ENCODE data around the gene SHFL.

The SHFL gene

GRCh38 chr19:10085641-10086590 is at the start of gene SHFL:
Gene SHFL (plus strand): TSS chr19:10086317. CDS start chr19:10086428, 111 bp downstream.
- DNase-seq (ENCODE audit: low spot score) = peak; percentile 36

- no peak for DNase-seq (ENCODE audit: low spot score)
Measured at GRCh38 chr19:10036601-10037071, 49.5 kb upstream of the SHFL start.

DNA sequence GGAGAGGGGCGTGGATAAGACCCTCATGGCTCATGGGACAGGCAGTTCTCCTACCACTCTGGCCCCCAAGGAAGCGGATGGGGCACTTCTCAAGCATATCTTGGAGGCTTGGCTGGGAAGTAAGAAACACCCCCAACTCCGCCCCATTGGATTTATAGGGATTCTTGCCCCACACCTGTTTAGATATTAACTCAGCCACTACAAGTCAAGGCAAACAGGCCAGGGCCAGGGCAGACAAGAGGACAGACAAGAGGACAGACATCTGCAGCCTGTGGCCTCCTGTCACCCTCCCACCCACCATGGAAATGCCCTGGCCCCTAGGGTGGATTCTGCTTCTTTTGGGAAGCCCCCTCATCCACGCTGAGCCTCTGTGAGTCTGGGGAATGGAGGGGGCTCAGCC is 48.8 kb upstream of the SHFL start:
- no peak for DNase-seq (ENCODE audit: low spot score)

- DNase-seq (ENCODE audit: low spot score) = no peak
Measured at GRCh38 chr19:10037809-10038208, 48.3 kb upstream of the SHFL start.

- no peak for DNase-seq (ENCODE audit: low spot score)
Measured at GRCh38 chr19:10043286-10043927, 42.7 kb upstream of the SHFL start.

DNA sequence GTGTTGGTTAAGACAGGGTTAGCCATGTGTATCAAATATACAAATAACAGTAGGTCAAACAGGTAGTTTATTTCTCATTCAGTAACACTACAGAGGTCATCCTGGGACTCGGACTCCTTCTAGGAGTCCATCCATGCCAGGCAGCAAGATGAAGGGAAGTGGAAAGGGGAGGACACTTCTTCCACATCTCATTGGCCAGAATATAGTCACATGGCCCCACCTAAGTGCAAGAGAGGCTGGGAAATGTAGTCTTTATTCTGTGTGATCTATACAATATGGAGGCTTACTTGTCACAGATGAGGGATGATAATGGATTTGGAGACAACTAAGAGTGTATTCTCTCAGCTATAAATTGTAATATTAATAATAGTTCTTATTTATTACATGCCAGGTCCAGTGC is 41.7 kb upstream of the SHFL start:
- DNase-seq (ENCODE audit: low spot score) = no peak

- no peak for DNase-seq (ENCODE audit: low spot score)
Measured at GRCh38 chr19:10045371-10045770, 40.7 kb upstream of the SHFL start.

DNA sequence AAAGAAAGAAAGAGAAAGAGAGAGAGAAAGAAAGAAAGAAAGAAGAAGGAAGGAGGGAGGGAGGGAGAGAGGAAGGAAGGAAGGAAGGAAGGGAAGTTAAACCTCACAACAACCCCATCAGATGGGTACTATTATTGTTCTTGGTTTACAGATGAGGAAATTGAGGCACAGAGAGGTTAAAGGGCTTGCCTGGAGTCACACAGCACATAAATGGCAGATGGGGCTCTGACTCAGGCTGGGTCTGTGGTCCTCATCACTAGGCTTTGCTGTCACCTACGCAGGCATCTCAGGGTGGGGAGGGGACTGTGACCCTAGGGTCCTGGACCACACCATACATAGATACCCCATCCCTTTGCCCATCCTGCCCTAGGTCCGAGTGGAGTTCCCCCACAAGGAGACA is 36.5 kb upstream of the SHFL start:
- DNase-seq (ENCODE audit: low spot score) = no peak

- no peak for DNase-seq (ENCODE audit: low spot score)
Measured at GRCh38 chr19:10052602-10053360, 33.3 kb upstream of the SHFL start.

GRCh38 chr19:10061717-10062310 is 24.3 kb upstream of the SHFL start:
- no peak for DNase-seq (ENCODE audit: low spot score)

DNA sequence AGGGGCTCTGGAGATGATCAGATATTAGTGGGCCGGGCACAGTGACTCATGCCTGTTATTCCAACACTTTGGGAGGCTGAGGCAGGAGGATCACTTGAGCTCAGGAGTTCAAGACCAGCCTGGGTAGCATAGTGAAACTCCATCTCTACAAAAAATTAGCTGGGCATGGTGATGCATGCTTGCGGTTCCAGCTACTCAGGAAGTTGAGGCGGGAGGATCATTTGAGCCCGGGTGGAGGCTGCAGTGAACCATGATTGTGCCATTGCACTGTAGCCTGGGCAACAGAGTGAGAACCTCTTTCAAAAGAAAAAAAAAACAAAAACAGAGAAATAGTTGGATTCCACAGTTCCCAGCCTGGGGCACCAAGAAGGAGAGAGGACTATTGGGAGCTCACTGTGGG is 17.9 kb upstream of the SHFL start:
- DNase-seq (ENCODE audit: low spot score) = no peak

- DNase-seq (ENCODE audit: low spot score) = no peak
Measured at GRCh38 chr19:10069046-10069445, 17.1 kb upstream of the SHFL start.

GRCh38 chr19:10070730-10071446 is 15.2 kb upstream of the SHFL start:
- DNase-seq (ENCODE audit: low spot score) = no peak

DNA sequence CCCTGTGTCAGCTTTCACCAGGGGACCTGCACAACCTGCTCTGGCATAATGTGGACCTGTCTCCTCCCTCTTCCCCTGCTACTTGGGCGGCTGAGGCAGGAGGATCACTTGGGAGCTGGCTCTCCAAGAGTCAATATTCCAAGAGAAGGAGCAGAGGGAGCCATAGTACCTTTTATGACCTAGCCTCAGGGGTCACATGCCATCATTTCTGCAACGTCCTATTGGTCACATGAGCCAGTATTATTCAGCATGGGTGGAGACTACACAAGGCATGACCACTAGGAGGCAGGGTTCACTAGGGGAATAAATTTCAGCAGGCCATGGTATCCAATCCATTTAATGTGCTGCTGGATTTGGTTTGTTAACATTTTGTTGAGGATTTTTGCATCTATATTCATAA is 12.0 kb upstream of the SHFL start:
- DNase-seq (ENCODE audit: low spot score) = peak; percentile 10

DNA sequence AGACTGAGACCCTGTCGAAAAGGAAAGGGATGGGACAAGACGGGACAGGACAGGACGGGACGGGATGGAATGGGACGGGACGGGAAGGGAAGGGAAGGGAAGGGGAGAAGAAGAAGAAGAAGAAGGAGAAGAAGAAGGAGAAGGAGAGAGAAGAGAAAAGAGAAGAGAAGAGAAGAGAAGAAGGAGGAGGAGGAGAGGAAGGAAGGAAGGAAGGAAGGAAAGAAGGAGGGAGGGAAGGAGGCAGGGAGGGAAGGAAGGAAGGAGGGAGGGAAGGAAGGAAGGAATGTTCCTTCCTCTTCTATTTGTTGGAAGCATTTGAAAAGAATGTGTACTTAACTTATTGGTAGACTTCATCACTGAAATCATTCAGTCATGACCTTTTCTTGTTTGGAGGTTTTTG is 9.6 kb upstream of the SHFL start:
- no peak for DNase-seq (ENCODE audit: low spot score)

DNA sequence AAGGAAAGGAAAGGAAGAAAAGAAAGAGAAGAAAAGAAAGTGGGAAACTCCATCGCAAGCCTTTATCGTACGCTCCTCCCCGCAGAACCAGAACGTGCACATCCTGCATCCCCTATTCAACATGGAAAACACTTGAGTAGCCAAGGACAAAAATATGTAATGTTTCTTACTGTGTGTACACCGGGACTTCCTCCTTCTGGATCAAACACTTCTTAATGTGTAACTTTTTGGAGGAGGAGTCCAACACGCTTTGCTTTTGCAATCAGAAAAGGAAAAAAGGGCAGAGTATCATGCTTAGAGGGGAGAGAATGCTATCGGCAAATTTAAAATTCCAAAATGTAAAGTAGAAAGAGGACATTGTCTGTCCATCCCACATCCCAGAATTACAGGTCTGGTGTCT is 7.8 kb upstream of the SHFL start:
- no peak for DNase-seq (ENCODE audit: low spot score)

DNA sequence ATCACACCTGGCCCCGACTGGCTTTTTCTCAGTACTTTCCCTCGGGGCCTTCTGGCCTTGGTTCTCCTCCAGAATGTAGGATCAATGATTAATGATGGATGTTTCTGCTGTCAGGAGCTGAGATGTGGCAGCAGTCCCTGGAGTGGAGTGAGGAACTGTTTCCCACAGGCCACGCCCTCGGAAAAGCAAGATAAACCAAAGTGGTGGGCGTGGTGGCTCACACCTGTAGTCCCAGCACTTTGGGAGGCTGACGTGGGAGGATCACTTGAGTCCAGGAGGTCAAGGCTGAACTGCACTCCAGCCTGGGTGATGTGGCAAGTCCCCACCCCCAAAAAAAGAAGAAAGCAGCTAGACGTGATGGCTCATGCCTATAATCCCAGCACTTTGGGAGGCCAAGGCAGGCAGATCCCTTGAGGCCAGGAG is 7.1 kb upstream of the SHFL start:
- DNase-seq (ENCODE audit: low spot score) = no peak

DNA sequence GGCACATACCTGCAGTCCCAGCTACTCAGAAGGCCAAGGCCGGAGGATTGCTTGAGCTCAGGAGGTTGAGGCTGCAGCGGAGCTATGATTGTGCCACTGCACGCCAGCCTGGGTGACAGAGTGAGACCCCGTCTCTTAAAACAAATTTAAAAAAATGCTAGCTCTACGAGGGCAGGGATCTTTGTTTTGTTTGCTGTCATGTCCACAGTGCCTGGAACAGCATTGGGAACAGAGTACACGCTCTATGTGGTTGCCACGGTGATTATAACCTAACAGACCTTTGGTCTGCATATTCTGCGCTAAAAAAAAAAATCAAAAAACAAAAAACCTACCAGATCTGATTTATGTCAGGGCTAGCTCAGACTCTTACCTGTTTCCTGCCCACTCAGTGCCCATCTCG is 2.2 kb upstream of the SHFL start:
- no peak for DNase-seq (ENCODE audit: low spot score)

DNA sequence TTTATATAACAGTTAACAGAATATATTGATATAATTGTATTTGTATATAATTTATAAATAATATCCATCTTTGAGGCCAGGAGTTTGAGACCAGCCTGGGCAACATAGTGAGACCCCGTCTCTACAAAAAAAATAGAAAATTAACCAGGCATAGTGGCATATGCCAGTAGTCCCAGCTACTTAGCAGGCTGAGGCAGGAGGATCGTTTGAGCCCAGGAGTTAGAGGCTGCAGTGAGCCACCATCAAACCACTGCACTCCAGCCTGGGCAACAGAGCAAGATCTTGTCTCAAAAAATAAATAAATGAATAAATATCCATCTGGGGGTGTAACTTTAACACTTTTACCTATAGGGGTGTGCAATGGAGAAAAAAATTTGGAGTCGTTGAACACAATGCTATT is 1.3 kb upstream of the SHFL start:
- DNase-seq (ENCODE audit: low spot score) = no peak

DNA sequence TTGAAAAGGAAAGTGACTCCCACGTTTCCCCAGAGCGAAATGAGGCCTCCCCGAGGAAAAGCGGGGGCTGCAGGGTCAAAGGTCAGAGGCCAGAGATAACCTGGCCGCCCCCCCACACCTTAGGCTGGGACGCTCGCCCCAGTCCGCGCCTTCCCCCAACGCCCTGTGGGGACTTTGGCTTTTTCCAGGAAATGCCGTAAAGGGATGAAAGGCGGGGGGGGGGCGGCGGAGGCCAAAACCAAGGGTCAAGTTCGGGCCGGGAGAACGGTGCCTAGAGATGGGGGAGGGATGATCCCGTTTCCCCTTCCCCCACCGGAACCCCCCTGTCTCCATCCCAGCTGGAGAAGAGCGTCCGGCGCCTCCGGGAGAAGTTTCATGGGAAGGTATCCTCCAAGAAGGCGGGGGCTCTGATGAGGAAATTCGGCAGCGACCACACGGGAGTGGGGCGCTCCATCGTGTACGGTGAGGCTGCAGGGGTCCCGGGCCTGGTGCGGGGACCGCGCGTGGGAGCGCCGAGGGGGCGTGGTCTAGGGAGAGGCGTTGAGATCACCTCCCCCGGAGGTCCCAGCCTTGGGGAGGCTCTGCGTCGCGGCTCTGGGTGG is 575 bp downstream of the SHFL start:
- DNase-seq (ENCODE audit: low spot score) = no peak
